WTC11 (cell line): ENCODE measurements around the gene INA. TPM values are rescaled to one million over a fixed set of nuclear protein-coding genes. Genes with fewer than 3 reads are reported as not detected.

Experiments
- ATF3 ChIP-seq: sonication (generic); formaldehyde crosslinking; conservative IDR thresholded peaks from 2 replicates; pipeline ENCODE4 v1.8.1; 2022; ENCODE audit warnings: mild to moderate bottlenecking, missing genetic modification reagents
- CTCF ChIP-seq: fragments of 200-600 bp; IDR thresholded peaks from 2 replicates; pipeline ENCODE4 v1.8.0; 2022; ENCODE audit warnings: antibody characterized with exemption
- E2F1 ChIP-seq: sonication (generic); formaldehyde crosslinking; IDR thresholded peaks from 2 replicates; pipeline ENCODE4 v1.8.0; 2022; ENCODE audit warnings: mild to moderate bottlenecking, missing genetic modification reagents
- ERG ChIP-seq: fragments of 250-450 bp; sonication (Bioruptor Pico); IDR thresholded peaks from 2 replicates; pipeline ENCODE4 v1.8.0; 2021; ENCODE audit warnings: mild to moderate bottlenecking
- FOXP1 ChIP-seq: sonication (generic); formaldehyde crosslinking; IDR thresholded peaks from 2 replicates; pipeline ENCODE4 v1.8.0; 2022; ENCODE audit warnings: missing genetic modification reagents, mild to moderate bottlenecking, moderate library complexity, borderline replicate concordance
- GABPB1 ChIP-seq: sonication (generic); formaldehyde crosslinking; IDR thresholded peaks from 2 replicates; pipeline ENCODE4 v1.8.1; 2023; ENCODE audit warnings: mild to moderate bottlenecking, missing genetic modification reagents
- MYBL2 ChIP-seq: sonication (generic); formaldehyde crosslinking; IDR thresholded peaks from 2 replicates; pipeline ENCODE4 v1.8.1; 2023; ENCODE audit warnings: mild to moderate bottlenecking, moderate library complexity, missing genetic modification reagents
- NFATC4 ChIP-seq: fragments of 250-450 bp; sonication (Bioruptor Pico); IDR thresholded peaks from 2 replicates; pipeline ENCODE4 v1.9.0; 2021; ENCODE audit warnings: mild to moderate bottlenecking
- NR1H2 ChIP-seq: sonication (generic); formaldehyde crosslinking; IDR thresholded peaks from 2 replicates; pipeline ENCODE4 v1.9.0; 2021; ENCODE audit warnings: mild to moderate bottlenecking, moderate library complexity, missing genetic modification reagents
- NR3C1 ChIP-seq: sonication (generic); formaldehyde crosslinking; conservative IDR thresholded peaks from 2 replicates; pipeline ENCODE4 v1.8.1; 2023; ENCODE audit warnings: low read depth, mild to moderate bottlenecking, missing genetic modification reagents
- TEAD1 ChIP-seq: sonication (generic); formaldehyde crosslinking; IDR thresholded peaks from 2 replicates; pipeline ENCODE4 v1.8.0; 2022; ENCODE audit warnings: mild to moderate bottlenecking, missing genetic modification reagents
- TP53 ChIP-seq: sonication (generic); formaldehyde crosslinking; IDR thresholded peaks from 2 replicates; pipeline ENCODE4 v1.8.1; 2023; ENCODE audit warnings: mild to moderate bottlenecking, missing genetic modification reagents
- ZNF281 ChIP-seq: sonication (generic); formaldehyde crosslinking; IDR thresholded peaks from 2 replicates; pipeline ENCODE4 v1.8.0; 2023; ENCODE audit warnings: mild to moderate bottlenecking, missing genetic modification reagents
- ZSCAN18 ChIP-seq: fragments of 250-450 bp; sonication (Bioruptor Pico); IDR thresholded peaks from 2 replicates; pipeline ENCODE4 v2.1.2; 2022; ENCODE audit warnings: mild to moderate bottlenecking, moderate library complexity
- total RNA-seq: library from RNA; stranded (reverse); gene quantifications from 3 replicates; pipeline ENCODE4 v1.2.3, GENCODE V29; 2021
- TF ChIP-seq, protein P1 (sequence below): sonication (generic); formaldehyde crosslinking; IDR thresholded peaks from 2 replicates; pipeline ENCODE4 v1.8.0; 2022; ENCODE audit warnings: missing genetic modification reagents
- TF ChIP-seq, protein P2 (sequence below): sonication (generic); formaldehyde crosslinking; IDR thresholded peaks from 2 replicates; pipeline ENCODE4 v1.8.1; 2023; ENCODE audit warnings: mild to moderate bottlenecking, missing genetic modification reagents, moderate library complexity
- TF ChIP-seq, protein P3 (sequence below): sonication (generic); formaldehyde crosslinking; IDR thresholded peaks from 2 replicates; pipeline ENCODE4 v1.8.1; 2022; ENCODE audit warnings: low read depth, missing genetic modification reagents, borderline replicate concordance
- TF ChIP-seq, protein P4 (sequence below): sonication (generic); formaldehyde crosslinking; conservative IDR thresholded peaks from 2 replicates; pipeline ENCODE4 v1.8.1; 2023; ENCODE audit warnings: mild to moderate bottlenecking, low read depth, missing genetic modification reagents, moderate library complexity
- TF ChIP-seq, protein P5 (sequence below): fragments of 250-450 bp; sonication (Bioruptor Pico); IDR thresholded peaks from 2 replicates; pipeline ENCODE4 v1.9.0; 2021; ENCODE audit warnings: moderate library complexity, mild to moderate bottlenecking, inconsistent platforms, borderline replicate concordance

INA gene
- total RNA-seq, 1 experiment from 2014 or later, result 20.3 TPM

DNA sequence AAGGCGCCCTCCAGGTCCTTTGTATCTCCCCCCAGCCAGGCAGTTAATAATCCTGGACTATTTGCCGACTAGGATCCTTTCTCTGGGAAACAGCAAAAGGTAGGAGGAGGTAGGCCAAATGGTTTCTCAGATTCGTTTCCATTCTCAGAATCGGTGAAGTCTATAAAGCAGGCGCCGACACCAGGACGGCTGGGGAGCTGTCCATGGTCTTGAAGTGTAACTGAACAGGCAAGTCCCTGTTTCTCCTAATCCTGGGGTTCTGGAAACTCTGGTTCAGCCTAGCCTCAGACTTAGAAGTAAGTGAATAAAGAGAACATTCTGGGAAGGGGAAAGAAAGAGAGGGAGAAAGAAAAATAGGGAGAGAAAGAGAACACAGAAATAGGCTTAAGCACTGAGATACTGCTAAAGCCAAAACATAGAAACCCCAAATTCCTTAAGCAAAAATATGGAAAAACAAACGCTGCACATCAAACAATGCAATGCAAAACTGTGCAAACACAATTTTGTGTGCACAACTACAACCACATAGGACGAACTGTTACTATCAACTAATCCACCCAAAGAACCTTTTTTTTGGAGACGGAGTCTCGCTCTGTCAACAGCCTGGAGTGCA is 11.1 kb upstream of the INA start (continued):
- TF ChIP-seq, protein P1, sequence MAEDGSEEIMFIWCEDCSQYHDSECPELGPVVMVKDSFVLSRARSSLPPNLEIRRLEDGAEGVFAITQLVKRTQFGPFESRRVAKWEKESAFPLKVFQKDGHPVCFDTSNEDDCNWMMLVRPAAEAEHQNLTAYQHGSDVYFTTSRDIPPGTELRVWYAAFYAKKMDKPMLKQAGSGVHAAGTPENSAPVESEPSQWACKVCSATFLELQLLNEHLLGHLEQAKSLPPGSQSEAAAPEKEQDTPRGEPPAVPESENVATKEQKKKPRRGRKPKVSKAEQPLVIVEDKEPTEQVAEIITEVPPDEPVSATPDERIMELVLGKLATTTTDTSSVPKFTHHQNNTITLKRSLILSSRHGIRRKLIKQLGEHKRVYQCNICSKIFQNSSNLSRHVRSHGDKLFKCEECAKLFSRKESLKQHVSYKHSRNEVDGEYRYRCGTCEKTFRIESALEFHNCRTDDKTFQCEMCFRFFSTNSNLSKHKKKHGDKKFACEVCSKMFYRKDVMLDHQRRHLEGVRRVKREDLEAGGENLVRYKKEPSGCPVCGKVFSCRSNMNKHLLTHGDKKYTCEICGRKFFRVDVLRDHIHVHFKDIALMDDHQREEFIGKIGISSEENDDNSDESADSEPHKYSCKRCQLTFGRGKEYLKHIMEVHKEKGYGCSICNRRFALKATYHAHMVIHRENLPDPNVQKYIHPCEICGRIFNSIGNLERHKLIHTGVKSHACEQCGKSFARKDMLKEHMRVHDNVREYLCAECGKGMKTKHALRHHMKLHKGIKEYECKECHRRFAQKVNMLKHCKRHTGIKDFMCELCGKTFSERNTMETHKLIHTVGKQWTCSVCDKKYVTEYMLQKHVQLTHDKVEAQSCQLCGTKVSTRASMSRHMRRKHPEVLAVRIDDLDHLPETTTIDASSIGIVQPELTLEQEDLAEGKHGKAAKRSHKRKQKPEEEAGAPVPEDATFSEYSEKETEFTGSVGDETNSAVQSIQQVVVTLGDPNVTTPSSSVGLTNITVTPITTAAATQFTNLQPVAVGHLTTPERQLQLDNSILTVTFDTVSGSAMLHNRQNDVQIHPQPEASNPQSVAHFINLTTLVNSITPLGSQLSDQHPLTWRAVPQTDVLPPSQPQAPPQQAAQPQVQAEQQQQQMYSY, result no peak
- TF ChIP-seq ATF3 (CRISPR knock-in tag) (no peak), ERG (CRISPR knock-in tag) (no peak), TP53 (no peak), E2F1 (CRISPR knock-in tag) (0 out of 2 replicates have a peak, but pooled peaks have one; percentile 51), GABPB1 (no peak), ZNF281 (CRISPR knock-in tag) (peak; percentile 52; the same call in 1 of the 2 replicates), NR3C1 (CRISPR knock-in tag) (no peak), CTCF (no peak), ZSCAN18 (no peak), TEAD1 (CRISPR knock-in tag) (peak; percentile 73; the same call in 1 of the 2 replicates), NFATC4 (CRISPR knock-in tag) (no peak), FOXP1 (CRISPR knock-in tag) (no peak), MYBL2 (CRISPR knock-in tag) (no peak), NR1H2 (CRISPR knock-in tag) (no peak)
- TF ChIP-seq, protein P2, sequence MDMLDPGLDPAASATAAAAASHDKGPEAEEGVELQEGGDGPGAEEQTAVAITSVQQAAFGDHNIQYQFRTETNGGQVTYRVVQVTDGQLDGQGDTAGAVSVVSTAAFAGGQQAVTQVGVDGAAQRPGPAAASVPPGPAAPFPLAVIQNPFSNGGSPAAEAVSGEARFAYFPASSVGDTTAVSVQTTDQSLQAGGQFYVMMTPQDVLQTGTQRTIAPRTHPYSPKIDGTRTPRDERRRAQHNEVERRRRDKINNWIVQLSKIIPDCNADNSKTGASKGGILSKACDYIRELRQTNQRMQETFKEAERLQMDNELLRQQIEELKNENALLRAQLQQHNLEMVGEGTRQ (CRISPR knock-in tag), result no peak
- TF ChIP-seq, protein P3, sequence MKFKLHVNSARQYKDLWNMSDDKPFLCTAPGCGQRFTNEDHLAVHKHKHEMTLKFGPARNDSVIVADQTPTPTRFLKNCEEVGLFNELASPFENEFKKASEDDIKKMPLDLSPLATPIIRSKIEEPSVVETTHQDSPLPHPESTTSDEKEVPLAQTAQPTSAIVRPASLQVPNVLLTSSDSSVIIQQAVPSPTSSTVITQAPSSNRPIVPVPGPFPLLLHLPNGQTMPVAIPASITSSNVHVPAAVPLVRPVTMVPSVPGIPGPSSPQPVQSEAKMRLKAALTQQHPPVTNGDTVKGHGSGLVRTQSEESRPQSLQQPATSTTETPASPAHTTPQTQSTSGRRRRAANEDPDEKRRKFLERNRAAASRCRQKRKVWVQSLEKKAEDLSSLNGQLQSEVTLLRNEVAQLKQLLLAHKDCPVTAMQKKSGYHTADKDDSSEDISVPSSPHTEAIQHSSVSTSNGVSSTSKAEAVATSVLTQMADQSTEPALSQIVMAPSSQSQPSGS (CRISPR knock-in tag), result no peak
- TF ChIP-seq, protein P4, sequence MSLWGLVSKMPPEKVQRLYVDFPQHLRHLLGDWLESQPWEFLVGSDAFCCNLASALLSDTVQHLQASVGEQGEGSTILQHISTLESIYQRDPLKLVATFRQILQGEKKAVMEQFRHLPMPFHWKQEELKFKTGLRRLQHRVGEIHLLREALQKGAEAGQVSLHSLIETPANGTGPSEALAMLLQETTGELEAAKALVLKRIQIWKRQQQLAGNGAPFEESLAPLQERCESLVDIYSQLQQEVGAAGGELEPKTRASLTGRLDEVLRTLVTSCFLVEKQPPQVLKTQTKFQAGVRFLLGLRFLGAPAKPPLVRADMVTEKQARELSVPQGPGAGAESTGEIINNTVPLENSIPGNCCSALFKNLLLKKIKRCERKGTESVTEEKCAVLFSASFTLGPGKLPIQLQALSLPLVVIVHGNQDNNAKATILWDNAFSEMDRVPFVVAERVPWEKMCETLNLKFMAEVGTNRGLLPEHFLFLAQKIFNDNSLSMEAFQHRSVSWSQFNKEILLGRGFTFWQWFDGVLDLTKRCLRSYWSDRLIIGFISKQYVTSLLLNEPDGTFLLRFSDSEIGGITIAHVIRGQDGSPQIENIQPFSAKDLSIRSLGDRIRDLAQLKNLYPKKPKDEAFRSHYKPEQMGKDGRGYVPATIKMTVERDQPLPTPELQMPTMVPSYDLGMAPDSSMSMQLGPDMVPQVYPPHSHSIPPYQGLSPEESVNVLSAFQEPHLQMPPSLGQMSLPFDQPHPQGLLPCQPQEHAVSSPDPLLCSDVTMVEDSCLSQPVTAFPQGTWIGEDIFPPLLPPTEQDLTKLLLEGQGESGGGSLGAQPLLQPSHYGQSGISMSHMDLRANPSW (CRISPR knock-in tag), result no peak
- TF ChIP-seq, protein P5, sequence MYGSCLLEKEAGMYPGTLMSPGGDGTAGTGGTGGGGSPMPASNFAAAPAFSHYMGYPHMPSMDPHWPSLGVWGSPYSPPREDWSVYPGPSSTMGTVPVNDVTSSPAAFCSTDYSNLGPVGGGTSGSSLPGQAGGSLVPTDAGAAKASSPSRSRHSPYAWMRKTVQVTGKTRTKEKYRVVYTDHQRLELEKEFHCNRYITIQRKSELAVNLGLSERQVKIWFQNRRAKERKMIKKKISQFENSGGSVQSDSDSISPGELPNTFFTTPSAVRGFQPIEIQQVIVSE (CRISPR knock-in tag), result no peak
